ENCODE data around the gene MTMR8. TPM values are rescaled to one million over a fixed set of nuclear protein-coding genes. Genes with fewer than 3 reads are reported as not detected.
A peak's percentile ranks its signal among the peaks of the same experiment; 100 is the strongest.
"Not testable (repeated sequence)": the region's sequence is repeated elsewhere in the genome, so short reads cannot be mapped to it uniquely, and the experiment has no call there.

Gene MTMR8
- total and polyA plus RNA-seq, 11 donors, result 0.19 to 1.5 (median 0.54) TPM; not detected in 2

- no peak for DNase-seq
- 2 to 26% (median 15%) methylated on average over 4 of the region's 4 CpGs for WGBS, 4 donors
- H3K9me3 ChIP-seq, result no peaks in the 10 kb centered on the region
- H3K27ac ChIP-seq, result peak overlapping the region in 1 of 12 donors; percentile 58
- peak in 1 of 4 donors; percentile 11 for ATAC-seq
- TF ChIP-seq CTCF (IDR thresholded peaks at IDR 0.05), result no peak
- TF ChIP-seq POLR2A (IDR thresholded peaks at IDR 0.05), result no peak
- peaks cover 0 to 3% (median 0%) of the 10 kb centered on the region in 9 donors for H3K27me3 ChIP-seq
- H3K36me3 ChIP-seq, result no peaks in the 10 kb centered on the region
- H3K4me1 ChIP-seq, result peaks cover 0 to 4% (median 0%) of the 10 kb centered on the region in 12 donors
- intact Hi-C loops (cut with DNase I), result loop anchor here in 1 of 10 donors (10.0 kb wide), 1 partner anchor 191 kb away; the partner anchor contains the start of gene AMER1
- peak overlapping the region; percentile 43 to 82 (median 66) for H3K4me3 ChIP-seq
These were observed 297 bp upstream of the MTMR8 start for GRCh38 chrX:64395568-64395929.

GRCh38 chrX:64394059-64394873, 986 bp downstream of the MTMR8 start:
- TF ChIP-seq CTCF (IDR thresholded peaks at IDR 0.05) (no peak), POLR2A (IDR thresholded peaks at IDR 0.05) (no peak)
- Histone ChIP-seq H3K27ac (peak overlapping the region in 2 of 12 donors; percentile 18 to 26), H3K27me3 (peaks cover 0 to 3% (median 0%) of the 10 kb centered on the region in 9 donors), H3K4me1 (peaks cover 0 to 4% (median 0%) of the 10 kb centered on the region in 12 donors), H3K4me3 (peak overlapping the region; percentile 43 to 82 (median 66)), H3K36me3 (no peaks in the 10 kb centered on the region), H3K9me3 (no peaks in the 10 kb centered on the region)
- 26 to 37% (median 32%) methylated on average over 12 of the region's 12 CpGs for WGBS, 4 donors
- intact Hi-C loops (cut with DNase I), result loop anchor here in 1 of 10 donors (10.0 kb wide), 1 partner anchor 189 kb away; the partner anchor contains the start of gene AMER1
- DNase-seq (peak in 1 of 5 donors; percentile 5), ATAC-seq (peak in 3 of 4 donors; percentile 13 to 28 (median 22))

- Histone ChIP-seq H3K27ac (no peak overlapping the region), H3K4me3 (no peak overlapping the region), H3K27me3 (no peaks in the 10 kb centered on the region), H3K9me3 (peaks cover 0 to 15% (median 2%) of the 10 kb centered on the region in 12 donors), H3K4me1 (peaks cover 0 to 3% (median 0%) of the 10 kb centered on the region in 12 donors), H3K36me3 (no peaks in the 10 kb centered on the region)
- intact Hi-C loops (cut with DNase I), result no loop called here
- ATAC-seq (no peak), DNase-seq (no peak)
- TF ChIP-seq CTCF (IDR thresholded peaks at IDR 0.05) (no peak), POLR2A (IDR thresholded peaks at IDR 0.05) (no peak)
These were observed 5.8 kb downstream of the MTMR8 start for GRCh38 chrX:64389489-64389888.

- DNase-seq; ATAC-seq; H3K4me1 ChIP-seq; H3K4me3 ChIP-seq; H3K27me3 ChIP-seq; H3K27ac ChIP-seq; H3K36me3 ChIP-seq; intact Hi-C loops (cut with DNase I): not testable (repeated sequence)
- 90 to 97% (median 92%) methylated on average over 4 of the region's 4 CpGs for WGBS, 4 donors
- H3K9me3 ChIP-seq, result peaks cover 0 to 68% (median 8%) of the 10 kb centered on the region in 12 donors
These were observed 14.5 kb downstream of the MTMR8 start for GRCh38 chrX:64380789-64381188.

Data from heart left ventricle (tissue), 16 donors.